GF-D8 (cell line): ENCODE measurements around the gene TCFL5.
A peak's percentile ranks its signal among the peaks of the same experiment; 100 is the strongest.

Experiments used
- DNase-seq: peaks from one replicate; lab custom pipeline; 2025; lab: John Stamatoyannopoulos, UW

TCFL5 gene

DNA sequence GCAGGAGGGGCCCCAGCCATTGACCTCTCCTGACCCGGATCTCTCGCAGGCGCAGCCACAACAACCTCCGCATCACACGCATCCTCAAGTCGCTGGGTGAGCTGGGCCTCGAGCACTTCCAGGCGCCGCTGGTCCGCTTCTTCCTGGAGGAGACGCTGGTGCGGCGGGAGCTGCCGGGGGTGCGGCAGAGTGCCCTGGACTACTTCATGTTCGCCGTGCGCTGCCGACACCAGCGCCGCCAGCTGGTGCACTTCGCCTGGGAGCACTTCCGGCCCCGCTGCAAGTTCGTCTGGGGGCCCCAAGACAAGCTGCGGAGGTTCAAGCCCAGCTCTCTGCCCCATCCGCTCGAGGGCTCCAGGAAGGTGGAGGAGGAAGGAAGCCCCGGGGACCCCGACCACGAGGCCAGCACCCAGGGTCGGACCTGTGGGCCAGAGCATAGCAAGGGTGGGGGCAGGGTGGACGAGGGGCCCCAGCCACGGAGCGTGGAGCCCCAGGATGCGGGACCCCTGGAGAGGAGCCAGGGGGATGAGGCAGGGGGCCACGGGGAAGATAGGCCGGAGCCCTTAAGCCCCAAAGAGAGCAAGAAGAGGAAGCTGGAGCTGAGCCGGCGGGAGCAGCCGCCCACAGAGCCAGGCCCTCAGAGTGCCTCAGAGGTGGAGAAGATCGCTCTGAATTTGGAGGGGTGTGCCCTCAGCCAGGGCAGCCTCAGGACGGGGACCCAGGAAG lies 49.3 kb downstream of the TCFL5 start:
- no peak for DNase-seq

DNA sequence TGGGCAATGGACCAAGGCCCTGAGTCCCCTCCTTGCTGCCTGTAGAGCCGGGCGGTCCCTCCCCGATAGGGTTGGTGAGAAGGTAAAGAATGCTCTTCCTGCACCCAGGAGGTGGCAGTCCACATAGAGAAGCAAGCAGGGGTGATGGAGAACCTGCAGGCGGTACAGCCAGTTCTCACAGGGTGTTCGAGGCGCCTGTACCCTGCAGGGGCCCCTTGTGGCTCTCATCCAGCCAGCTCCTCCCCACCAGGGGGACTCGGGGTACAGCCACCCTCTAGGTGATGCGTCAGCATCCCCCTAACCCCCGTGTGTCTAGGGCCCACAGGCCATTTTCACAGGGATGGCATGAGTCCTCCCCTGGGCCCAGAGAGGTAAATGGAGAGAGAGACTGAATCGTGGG lies 49.9 kb downstream of the TCFL5 start:
- DNase-seq = no peak

DNA sequence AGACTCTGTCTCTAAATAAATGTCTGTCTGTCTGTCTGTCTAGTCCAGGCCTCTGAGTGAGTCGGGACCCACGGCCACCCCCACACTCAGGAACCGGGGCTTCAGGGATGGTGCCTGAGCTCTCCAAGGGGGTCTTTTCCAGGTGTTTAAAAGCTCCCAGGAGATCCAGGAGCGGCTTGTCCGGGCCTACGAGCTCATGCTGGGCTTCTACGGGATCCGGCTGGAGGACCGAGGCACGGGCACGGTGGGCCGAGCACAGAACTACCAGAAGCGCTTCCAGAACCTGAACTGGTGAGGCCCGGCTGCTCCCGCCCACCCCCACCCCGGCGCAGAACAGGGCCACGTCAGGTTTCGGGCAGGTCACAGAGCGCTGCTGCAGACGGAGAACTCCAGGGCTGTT lies 50.3 kb downstream of the TCFL5 start:
- no peak for DNase-seq

DNA sequence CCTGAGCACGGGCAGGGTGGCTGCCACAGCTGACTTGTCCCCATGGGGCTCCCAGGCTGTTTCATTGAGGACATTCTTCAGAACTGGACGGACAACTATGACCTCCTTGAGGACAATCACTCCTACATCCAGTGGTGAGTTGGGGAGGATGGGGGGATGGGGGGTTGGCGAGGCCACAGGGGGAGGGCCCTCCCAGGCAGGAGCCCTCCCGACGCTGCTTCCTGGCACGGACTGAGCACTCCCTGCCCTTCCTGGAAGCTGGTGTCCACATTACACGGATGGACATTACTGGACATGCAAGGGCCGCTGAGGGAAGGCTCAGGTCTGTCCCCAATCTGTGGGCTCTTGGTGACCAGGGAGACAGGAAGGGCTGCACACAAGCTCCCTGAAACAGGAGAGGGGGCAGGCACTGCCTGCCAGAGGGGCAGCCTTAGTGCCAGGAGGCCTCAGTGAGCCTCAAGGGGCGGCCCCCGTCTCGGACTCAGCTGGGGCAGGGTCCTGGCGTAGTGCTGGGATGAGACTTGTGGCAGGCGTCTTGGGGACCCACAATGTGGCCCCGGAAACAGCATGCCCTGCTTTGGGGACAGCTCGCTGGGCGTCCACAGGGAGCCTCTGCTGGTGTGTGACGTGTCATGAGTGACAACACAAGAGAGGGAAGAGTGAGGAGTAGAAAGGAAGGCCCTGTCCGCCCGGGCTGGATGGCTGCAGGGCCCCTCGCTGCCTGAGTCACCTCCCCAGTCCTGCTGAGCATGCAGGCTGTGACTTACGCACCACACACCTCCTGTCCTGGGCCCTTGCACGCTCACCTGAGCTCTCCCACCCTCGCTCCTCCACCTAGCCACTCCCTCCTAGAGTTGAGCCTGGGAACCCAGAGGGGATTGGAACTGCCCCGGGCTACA lies 51.8 kb downstream of the TCFL5 start:
- DNase-seq = no peak

DNA sequence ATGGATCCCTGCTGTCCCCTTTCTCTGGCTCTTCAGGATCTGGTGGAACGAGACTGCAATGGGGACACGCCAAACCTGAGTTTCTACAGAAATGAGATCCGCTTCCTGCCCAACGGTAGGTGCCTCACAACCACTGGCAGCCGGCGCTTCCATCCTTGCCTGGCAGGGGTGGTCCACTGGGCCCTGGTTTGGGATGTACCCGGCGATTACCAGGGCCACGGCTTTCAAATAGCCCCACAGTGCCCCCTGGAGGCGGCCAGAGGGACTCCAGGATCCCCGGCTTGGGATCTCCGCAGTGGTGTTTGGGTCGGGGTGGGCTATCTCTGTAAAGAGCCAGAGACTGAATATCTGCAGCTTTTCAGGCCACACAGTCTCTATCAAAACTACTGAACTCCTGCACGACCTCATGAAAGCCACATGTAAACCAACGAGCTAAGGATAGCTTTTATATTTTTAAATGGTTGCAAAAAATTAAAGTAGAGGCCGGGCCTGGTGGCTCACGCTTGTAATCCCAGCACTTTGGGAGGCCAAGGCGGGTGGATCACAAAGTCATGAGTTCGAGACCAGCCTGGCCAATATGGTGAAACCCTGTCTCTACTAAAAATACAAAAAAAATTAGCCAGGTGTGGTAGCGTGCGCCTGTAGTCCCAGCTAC lies 53.3 kb downstream of the TCFL5 start:
- DNase-seq = no peak

DNA sequence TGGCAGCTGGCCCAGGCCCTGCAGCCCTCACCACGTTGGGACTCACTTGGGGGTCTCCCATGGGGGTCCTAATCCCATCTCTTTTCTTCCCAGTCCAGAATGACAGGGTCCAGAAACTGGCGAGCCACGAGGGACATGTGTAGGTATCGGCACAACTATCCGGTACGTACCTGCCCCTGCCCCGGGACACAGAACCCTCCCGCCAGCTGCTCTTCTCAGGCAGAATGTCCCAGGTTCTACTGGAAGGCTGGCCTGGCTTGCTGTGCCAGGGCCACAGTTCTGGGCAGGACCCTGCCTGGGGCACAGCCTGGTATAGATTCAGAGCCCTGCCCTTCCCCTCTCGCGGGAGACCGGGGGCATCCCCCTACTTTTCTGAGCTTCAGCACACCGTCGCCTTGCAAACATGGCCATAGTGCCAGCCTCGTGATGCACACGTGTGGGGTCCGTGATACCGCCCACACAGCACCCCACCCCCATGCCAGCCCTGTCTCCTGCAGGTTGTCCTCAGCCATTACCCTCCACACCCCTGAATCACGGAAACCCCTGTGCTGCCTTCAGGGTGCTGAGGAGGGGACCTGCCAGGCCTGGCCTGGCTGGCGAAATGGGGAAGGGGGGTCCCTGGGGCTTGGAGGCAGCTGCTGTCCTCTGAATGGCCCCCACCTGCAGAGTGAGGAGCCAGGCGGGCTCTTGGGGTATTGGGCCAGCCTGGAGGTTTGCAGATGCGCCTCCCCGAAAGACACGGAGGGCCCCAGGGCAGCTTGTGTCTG lies 54.0 kb downstream of the TCFL5 start:
- no peak for DNase-seq

DNA sequence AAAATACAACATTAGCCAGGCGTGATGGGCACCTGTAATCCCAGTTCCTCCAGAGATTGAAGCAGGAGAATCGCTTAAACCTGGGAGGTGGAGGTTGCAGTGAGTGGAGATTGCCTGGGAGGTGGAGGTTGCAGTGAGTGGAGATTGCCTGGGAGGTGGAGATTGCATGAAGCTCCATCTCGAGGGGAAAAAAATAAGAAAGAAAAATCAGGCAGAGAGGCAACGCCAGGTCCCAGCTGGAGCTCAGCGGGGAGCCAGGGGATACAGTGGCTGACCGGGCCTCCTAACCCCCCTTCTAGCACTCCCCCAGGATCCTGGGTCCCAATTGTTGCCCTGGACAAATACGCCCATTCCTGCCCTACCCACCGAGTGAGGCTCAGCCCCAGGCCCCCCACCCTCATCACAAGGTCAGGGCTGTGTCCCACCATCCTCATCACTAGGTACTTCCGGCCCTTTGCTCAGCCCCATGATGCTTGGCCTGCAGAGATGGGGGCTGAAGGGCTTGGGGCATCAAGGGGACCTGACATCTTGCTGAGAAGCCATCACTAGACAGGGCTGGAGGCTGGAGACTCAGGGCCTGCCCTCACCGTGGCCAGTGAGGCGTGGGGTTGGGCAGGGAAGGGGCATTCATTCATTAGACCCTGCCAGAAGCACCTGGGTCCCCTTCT lies 55.1 kb downstream of the TCFL5 start:
- no peak for DNase-seq

DNA sequence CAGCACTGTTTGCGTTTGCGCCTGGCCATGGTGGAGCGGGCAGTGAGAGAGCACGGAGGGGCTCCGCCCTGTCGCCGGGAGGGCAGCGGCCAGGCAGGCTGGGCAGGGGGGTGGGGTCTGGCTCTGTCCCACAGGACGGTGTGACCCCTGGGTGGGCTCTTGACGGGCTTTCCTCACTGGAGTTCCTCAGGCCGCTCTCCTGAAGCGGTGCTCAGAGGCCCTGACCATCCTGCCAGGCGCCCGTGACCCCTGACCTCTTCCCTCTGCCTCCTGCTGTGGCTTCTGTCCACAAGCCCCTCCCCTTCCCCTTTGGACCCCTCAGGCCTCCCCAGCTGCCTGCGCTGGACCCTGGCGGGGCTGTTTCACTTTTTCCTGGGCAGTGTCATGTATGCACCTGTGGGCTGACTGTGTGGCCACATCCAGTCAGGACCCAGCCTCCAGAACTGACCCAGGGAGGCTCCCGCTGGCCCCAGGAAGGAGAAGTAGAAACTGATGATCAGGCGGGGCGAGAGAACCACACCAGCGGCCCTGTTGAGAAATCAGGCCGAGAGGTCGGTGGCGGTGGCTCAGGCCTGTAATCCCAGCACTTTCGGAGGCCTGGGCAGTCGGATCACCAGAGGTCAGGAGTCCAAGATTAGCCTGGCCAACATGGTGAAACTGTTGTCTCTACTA lies 55.8 kb downstream of the TCFL5 start:
- DNase-seq = peak; percentile 23

DNA sequence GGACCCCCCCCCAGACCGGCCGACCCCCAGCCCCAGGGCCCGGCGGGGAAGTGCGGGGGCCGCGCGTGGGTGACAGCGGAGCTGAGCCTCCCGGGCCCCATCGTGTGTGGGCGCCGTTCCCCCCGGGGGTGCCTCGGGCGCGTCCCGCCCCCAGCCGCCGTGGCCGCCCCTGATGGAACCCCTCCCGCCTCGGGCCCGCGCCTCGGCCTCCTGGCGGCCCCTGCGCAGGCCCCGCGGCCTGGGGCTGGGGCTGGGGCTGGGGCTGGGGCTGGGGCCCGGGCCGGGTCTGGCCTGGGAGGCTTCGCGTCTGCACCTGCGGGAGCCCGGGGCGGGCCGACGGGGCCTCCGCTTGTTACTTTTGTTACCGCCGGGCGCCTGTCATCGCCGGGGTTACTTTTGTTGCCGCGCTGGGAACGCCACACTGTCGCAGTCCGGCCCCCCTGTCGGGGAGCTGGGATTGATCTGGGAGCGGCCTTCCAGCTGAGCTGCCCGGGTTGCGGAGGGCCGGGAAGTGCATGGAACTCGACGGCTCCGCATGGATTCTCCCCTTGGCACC lies 56.4 kb downstream of the TCFL5 start:
- no peak for DNase-seq

DNA sequence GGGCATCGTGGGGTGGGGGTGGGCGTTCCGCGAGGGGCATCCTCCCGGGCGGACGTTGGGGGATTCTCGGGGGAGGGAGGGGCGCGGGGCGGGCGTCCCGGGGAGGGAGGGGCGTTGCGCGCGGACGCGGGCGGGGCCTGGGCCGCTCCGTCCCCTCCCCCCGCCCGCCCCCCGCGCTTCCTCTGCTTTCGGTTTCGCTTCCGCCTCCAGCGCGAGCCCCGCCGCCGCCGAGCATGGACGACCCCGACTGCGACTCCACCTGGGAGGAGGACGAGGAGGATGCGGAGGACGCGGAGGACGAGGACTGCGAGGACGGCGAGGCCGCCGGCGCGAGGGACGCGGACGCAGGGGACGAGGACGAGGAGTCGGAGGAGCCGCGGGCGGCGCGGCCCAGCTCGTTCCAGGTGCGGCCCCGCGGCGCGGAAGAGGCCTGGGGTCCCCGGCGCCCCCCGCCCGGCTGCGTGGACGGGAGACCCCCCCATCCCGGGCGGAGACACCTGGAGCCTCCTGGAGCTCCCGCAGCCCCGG lies 56.9 kb downstream of the TCFL5 start, which contains the start of gene OGFR:
Gene OGFR, plus strand, starts transcription at position 209 of the 528 bp plus-strand sequence. Its CDS starts 25 bp downstream, at position 234.
- DNase-seq = no peak

DNA sequence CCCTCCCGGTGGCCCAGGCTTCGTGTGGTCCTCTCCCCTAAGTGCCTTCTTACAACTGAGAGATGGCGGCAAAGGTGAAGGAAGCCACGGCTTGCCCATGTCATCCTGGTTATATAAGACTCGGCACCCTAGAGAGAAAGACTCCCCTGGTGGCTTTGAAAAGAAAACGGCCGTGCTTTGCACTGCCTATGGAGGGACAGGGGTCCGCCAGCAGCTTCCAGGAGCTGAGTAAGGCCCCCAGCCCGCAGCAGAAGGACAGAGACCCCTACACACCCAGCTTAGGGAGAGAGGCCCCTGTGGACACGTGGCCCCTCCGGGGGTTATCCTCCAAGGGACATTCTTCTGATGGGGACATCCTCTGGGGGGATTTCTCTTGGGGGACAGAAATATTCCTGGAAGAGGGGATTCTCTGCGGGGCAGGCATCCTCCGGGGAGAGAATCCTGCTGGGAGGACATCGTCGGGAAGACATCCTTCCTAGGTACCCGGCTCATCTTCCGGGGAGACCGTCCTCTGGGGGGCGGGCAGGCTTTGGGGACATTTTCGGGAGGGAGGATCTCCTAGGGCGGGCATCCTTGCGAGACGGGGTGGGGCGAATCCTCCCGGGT lies 57.5 kb downstream of the TCFL5 start:
- DNase-seq = no peak

DNA sequence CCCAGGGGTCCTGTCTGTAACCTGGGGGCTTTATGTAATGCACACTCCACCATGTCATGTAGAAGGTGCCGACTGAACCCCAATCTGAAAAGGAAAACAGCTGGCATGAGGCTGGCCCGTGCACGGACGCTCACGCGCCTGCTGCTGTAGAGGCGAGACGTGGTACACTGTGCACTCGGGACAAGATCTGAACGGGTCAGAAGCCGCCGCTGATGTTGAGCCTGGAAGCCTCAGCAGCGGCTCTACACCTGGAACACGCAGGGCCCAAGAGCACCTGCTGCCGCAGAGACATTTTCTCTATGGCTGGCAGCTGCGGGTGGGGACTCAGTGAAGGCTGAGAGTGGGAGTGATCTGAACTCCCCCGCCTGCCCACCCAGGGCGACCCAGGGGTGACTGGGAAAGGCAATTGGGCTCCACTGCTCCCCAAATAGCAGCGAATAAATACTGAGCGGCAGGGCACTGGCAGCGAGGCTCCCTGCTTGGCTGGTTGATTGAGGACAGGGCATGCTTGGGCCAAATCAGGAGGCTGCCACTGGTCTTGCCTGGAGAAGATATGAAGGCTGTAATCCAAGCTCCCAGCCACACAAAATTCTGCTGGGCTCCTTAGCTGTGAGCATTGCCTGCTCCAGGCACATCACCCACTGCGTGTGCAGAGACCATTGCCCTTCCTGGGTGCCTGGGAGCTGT lies 59.5 kb downstream of the TCFL5 start:
- DNase-seq = no peak

DNA sequence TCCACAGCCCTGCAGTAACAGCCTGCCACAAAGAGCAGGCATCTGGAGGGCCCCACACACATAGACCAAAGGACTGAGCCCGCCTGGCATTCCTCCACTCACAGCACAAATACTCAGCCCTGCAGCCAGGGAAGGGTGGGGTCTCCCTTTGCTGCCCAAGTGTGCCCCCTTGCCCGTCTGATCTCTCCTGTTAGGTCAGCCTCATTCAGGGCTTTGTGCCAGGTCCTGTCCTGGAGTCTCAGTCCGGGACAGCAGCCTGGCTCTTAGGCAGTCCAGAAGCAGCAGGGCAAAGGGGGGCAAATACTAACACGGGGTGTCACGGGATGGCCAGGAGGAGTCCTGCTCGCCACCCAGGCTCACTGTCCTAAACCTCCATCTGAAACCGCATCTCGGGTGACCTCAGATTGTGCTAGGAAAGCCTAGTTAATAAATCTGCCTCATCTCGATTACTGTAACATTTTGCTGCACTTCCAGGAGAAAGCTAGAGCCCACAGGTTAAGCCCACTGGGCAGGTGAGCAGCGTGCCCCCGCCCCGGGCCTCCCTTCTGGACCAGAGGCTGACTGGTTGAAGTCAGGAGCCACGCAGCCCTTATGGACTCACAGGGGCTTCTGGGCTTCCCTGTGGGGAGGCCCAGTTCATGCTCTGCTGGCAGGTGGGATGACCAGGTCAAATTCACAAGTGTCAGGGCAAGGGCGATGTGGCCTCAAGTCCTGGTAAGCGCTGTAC lies 60.2 kb downstream of the TCFL5 start:
- DNase-seq = no peak

DNA sequence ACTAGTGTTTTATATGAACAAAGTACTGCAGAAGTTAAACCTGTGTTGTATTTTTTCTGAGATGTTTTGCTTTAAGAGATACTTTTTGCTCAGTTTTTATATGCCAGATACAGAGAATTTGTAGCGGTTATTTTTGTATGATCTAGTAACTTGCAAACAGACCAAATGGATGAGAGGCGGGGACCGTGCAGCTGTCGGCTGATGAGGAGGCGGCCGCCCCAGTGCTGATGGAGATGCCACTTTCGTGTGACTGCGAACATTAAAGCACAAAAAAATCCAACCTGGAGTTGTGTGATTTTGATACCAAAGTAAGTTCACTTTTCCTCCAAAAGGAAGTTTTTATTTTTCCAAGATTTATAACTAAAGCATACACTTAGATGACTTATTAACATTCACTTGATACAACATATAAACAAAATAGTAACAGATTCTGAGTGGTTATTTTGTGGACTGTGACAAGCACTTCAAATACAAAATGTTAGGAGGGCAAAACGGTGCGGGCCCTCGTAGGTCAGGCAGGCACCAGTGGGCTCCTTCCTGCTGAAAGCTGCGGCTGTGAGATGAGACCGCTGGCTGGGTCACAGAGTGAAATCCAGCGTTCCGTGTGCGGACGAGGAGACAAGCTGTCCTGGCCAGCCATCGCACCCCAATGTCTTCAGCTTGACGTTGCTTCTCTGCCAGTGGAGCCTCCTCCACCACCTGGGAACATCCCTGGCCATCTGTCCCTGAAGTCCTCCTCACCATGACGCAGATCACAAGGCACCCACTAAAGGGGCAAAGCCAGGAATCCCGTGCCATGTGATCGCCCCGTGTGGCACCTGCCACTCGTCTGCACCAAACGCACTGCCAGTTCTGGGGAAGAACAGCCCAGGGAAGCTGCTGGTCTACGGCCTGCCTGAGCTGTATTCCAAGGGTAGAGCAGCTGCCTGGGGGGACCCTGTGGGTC lies 61.0 kb downstream of the TCFL5 start:
- no peak for DNase-seq

DNA sequence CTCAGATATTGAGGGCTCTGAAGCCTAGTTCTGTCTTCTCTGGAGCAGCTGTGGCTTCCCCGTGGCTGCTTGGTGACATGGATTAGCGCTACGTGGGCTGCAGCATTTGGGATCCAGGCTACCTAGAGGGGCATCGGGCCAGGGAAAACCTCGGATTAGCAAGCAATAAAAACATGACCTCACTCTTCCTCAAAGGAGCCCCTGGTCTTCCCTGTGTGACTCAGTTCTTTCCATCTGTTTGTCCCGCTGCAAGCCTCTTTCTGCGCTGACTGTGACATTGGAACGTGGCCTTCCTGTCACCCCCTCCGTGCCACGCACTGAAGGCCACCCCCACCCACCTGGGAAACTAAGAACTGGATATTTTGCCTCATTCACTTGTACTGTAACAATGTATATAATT lies 61.7 kb downstream of the TCFL5 start:
- DNase-seq = no peak

DNA sequence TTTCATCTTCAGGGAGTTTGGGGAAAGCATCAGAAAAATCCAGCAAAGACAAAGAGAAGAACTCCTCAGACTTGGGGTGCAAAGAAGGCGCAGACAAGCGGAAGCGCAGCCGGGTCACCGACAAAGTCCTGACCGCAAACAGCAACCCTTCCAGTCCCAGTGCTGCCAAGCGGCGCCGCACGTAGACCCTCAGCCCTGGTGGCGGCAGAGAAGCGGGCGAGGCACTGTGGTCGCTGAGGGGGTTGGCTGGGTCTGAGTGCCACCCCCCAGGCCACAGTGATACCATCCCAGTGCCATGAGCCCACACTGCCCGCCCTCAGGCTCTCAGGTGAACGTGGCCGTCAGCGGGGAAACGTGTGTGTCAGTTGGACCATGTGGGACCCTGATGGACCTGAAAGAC lies 62.2 kb downstream of the TCFL5 start:
- no peak for DNase-seq

DNA sequence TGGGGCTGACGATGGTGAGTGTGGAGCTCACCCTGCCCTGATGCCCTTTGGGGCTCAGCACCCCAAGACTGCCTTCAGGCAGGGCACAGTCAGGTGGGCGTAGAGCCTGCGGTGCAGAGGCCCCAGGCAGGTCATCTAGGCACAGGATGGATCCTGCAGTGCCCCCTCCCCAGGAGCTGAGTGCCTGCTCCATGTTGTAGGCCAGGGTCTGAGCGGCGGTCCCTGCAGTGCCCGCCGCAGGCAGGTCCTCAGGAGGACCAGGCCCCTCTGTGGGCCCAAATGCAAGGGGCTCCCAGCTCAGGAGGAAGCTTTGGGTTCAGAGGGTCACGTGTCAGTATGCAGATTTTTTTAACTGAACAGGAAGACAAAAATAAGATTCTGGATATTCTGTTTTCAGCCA lies 62.6 kb downstream of the TCFL5 start:
- DNase-seq = no peak
